Neural cell (in vitro differentiated cells): ENCODE measurements around the gene COL18A1. TPM values are rescaled to one million over a fixed set of nuclear protein-coding genes. Genes with fewer than 3 reads are reported as not detected.

ENCODE experiments used
- H2AFZ ChIP-seq: fragments of 200-600, 300-800 bp; sonication (generic), shearing (Covaris generic); 2 replicates; pipeline ENCODE4 v1.6.0; 2014; ENCODE audit warnings: low read depth, mild to moderate bottlenecking, antibody characterized with exemption, low read length, moderate library complexity
- H3F3A ChIP-seq: fragments of 200-600 bp; shearing (Covaris generic); 2 replicates; pipeline ENCODE4 v1.6.1; 2016; ENCODE audit warnings: mild to moderate bottlenecking, moderate library complexity, mixed read lengths, antibody characterized with exemption, low read length; ENCODE audit not compliant: insufficient read depth, poor library complexity, severe bottlenecking
- H3K27ac ChIP-seq: fragments of 200-600, 300-800 bp; sonication (generic), shearing (Covaris generic); 2 replicates; pipeline ENCODE4 v1.5.1; 2014; ENCODE audit warnings: mild to moderate bottlenecking, low read length, moderate library complexity
- H3K27me3 ChIP-seq: fragments of 300-800, 200-600 bp; sonication (generic), shearing (Covaris generic); 2 replicates; pipeline ENCODE4 v1.6.0; 2014; ENCODE audit warnings: mild to moderate bottlenecking, low read depth, low read length, moderate library complexity; ENCODE audit not compliant: insufficient read depth
- H3K36me3 ChIP-seq: fragments of 300-800, 200-600 bp; sonication (generic), shearing (Covaris generic); 2 replicates; pipeline ENCODE4 v1.5.1; 2014; ENCODE audit warnings: mild to moderate bottlenecking, antibody characterized with exemption, low read length, moderate library complexity; ENCODE audit not compliant: insufficient read depth
- H3K4me2 ChIP-seq: fragments of 300-800, 200-600 bp; sonication (generic), shearing (Covaris generic); 2 replicates; pipeline ENCODE4 v1.6.0; 2014; ENCODE audit warnings: mild to moderate bottlenecking, low read length
- H3K4me3 ChIP-seq: fragments of 300-800, 200-600 bp; sonication (generic), shearing (Covaris generic); 2 replicates; pipeline ENCODE4 v1.5.1; 2014; ENCODE audit warnings: mild to moderate bottlenecking, low read length, moderate library complexity
- H3K79me2 ChIP-seq: fragments of 200-600 bp; shearing (Covaris generic); replicated peaks from 2 replicates; pipeline ENCODE4 v1.6.0; 2014; ENCODE audit warnings: mild to moderate bottlenecking, low read length, moderate library complexity; ENCODE audit not compliant: insufficient read depth
- H3K9ac ChIP-seq: fragments of 300-800, 200-600 bp; sonication (generic), shearing (Covaris generic); 2 replicates; pipeline ENCODE4 v1.6.1; 2016; ENCODE audit warnings: mild to moderate bottlenecking, low read length, mixed read lengths
- H3K9me2 ChIP-seq: fragments of 200-600 bp; shearing (Covaris generic); 2 replicates; pipeline ENCODE4 v1.6.1; 2016; ENCODE audit warnings: mild to moderate bottlenecking, low read length, mixed read lengths; ENCODE audit not compliant: insufficient read depth
- H3K9me3 ChIP-seq: fragments of 200-600, 300-800 bp; sonication (generic), shearing (Covaris generic); 2 replicates; pipeline ENCODE4 v1.6.1; 2016; ENCODE audit warnings: mild to moderate bottlenecking, mixed run types, low read length, moderate library complexity, mixed read lengths
- H4K20me1 ChIP-seq: fragments of 200-600 bp; shearing (Covaris generic); 2 replicates; pipeline ENCODE4 v1.6.1; 2016; ENCODE audit warnings: mild to moderate bottlenecking, mixed run types; ENCODE audit not compliant: insufficient read depth
- EP300 ChIP-seq: fragments of 450-650 bp; conservative IDR thresholded peaks from 2 replicates; pipeline ENCODE4 v1.6.1; 2014; ENCODE audit warnings: antibody characterized with exemption, mild to moderate bottlenecking, moderate library complexity; ENCODE audit not compliant: poor library complexity, severe bottlenecking
- EZH2 ChIP-seq: fragments of 200-600, 300-800 bp; shearing (Covaris generic), sonication (generic); IDR thresholded peaks from 2 replicates; pipeline ENCODE4 v1.6.1; 2014; ENCODE audit warnings: antibody characterized with exemption, low read length, borderline replicate concordance, mild to moderate bottlenecking; ENCODE audit not compliant: insufficient read depth, poor library complexity, severe bottlenecking
- MXI1 ChIP-seq: fragments of 450-650 bp; conservative IDR thresholded peaks from 2 replicates; pipeline ENCODE4 v1.6.1; 2014; ENCODE audit warnings: antibody characterized with exemption, mild to moderate bottlenecking; ENCODE audit not compliant: poor library complexity, severe bottlenecking
- POLR2AphosphoS5 ChIP-seq: IDR thresholded peaks from 2 replicates; pipeline ENCODE4 v1.6.1; 2012
- RAD21 ChIP-seq: fragments of 450-650 bp; conservative IDR thresholded peaks from 2 replicates; pipeline ENCODE4 v1.6.1; 2014; ENCODE audit warnings: antibody characterized with exemption, mild to moderate bottlenecking, moderate library complexity
- SMC3 ChIP-seq: fragments of 450-650 bp; conservative IDR thresholded peaks from 2 replicates; pipeline ENCODE4 v1.6.1; 2014; ENCODE audit warnings: antibody characterized with exemption, mild to moderate bottlenecking, moderate library complexity; ENCODE audit not compliant: poor library complexity
- TAF1 ChIP-seq: IDR thresholded peaks from 2 replicates; pipeline ENCODE4 v1.6.1; 2012; ENCODE audit warnings: low read depth
- polyA plus RNA-seq: library from polyadenylated mRNA; depleted of rRNA; stranded (reverse); fragments of >200 nt; gene quantifications from 2 replicates; pipeline ENCODE4 v1.2.3, GENCODE V29; 2014
- TF ChIP-seq, protein P1 (sequence below): IDR thresholded peaks from 2 replicates; pipeline ENCODE4 v1.6.1; 2012; ENCODE audit warnings: borderline replicate concordance
- TF ChIP-seq, protein P2 (sequence below): fragments of 450-650 bp; IDR thresholded peaks from 2 replicates; pipeline ENCODE4 v1.5.1; 2014; ENCODE audit warnings: antibody characterized with exemption, mild to moderate bottlenecking, moderate library complexity; ENCODE audit not compliant: poor library complexity, severe bottlenecking

The COL18A1 gene
- polyA plus RNA-seq, 1 donor from 2014 or later, result 2.5 TPM

DNA sequence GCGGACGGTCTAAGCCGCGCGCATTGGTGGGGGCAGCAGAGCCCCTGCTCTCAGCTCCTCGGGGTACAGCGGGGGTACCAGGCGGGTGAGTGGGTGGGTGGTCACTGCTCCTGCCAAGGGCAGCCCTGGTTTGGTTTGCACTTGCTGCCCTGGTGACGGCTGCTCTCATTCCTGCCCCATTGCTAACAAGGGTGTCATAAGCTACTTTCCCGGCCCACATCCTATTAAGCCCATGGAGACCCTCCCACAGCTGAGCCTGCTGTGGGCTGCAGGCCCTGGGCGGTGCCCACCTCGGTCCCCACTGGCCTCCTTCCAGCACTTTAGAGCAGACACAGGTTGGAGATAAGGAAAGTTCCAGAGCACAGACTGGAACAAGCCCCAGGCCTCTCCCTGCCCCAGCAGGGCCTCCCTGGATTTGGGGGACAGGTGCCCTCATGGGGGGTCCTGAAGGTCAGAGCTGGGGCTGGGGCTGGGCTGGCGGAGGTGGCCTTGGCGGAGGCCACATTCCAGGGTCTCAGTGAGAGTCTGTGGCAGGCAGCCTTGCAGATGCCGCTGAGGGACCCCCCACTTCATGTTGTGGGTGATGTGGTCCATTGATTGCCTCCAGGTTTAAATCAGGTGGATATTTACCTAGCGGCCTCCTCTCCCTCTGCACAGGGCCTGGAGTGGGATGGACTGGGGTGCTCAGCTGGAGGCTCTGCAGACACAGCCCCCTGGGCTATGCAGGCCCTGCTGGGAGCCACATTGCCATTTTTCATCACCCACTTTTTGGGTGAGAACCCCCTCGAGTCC is 27.0 kb downstream of the COL18A1 start:
- Histone ChIP-seq H3K9me2 (no peaks in the 10 kb centered on the region), H3K27ac (no peak overlapping the region), H3K9me3 (no peaks in the 10 kb centered on the region), H3K79me2 (no peaks in the 10 kb centered on the region), H4K20me1 (no peaks in the 10 kb centered on the region), H3K4me3 (no peak overlapping the region), H3K27me3 (no peaks in the 10 kb centered on the region), H3K9ac (no peak overlapping the region), H2AFZ (no peak overlapping the region), H3K4me2 (no peak overlapping the region), H3F3A (no peaks in the 10 kb centered on the region), H3K36me3 (no peaks in the 10 kb centered on the region)
- TF ChIP-seq, protein P1, sequence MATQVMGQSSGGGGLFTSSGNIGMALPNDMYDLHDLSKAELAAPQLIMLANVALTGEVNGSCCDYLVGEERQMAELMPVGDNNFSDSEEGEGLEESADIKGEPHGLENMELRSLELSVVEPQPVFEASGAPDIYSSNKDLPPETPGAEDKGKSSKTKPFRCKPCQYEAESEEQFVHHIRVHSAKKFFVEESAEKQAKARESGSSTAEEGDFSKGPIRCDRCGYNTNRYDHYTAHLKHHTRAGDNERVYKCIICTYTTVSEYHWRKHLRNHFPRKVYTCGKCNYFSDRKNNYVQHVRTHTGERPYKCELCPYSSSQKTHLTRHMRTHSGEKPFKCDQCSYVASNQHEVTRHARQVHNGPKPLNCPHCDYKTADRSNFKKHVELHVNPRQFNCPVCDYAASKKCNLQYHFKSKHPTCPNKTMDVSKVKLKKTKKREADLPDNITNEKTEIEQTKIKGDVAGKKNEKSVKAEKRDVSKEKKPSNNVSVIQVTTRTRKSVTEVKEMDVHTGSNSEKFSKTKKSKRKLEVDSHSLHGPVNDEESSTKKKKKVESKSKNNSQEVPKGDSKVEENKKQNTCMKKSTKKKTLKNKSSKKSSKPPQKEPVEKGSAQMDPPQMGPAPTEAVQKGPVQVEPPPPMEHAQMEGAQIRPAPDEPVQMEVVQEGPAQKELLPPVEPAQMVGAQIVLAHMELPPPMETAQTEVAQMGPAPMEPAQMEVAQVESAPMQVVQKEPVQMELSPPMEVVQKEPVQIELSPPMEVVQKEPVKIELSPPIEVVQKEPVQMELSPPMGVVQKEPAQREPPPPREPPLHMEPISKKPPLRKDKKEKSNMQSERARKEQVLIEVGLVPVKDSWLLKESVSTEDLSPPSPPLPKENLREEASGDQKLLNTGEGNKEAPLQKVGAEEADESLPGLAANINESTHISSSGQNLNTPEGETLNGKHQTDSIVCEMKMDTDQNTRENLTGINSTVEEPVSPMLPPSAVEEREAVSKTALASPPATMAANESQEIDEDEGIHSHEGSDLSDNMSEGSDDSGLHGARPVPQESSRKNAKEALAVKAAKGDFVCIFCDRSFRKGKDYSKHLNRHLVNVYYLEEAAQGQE, result no peak
- TF ChIP-seq MXI1, result no peak
- no peak for TF ChIP-seq SMC3
- no peak for TF ChIP-seq EZH2
- TF ChIP-seq TAF1, result no peak
- no peak for TF ChIP-seq RAD21
- TF ChIP-seq, protein P2, sequence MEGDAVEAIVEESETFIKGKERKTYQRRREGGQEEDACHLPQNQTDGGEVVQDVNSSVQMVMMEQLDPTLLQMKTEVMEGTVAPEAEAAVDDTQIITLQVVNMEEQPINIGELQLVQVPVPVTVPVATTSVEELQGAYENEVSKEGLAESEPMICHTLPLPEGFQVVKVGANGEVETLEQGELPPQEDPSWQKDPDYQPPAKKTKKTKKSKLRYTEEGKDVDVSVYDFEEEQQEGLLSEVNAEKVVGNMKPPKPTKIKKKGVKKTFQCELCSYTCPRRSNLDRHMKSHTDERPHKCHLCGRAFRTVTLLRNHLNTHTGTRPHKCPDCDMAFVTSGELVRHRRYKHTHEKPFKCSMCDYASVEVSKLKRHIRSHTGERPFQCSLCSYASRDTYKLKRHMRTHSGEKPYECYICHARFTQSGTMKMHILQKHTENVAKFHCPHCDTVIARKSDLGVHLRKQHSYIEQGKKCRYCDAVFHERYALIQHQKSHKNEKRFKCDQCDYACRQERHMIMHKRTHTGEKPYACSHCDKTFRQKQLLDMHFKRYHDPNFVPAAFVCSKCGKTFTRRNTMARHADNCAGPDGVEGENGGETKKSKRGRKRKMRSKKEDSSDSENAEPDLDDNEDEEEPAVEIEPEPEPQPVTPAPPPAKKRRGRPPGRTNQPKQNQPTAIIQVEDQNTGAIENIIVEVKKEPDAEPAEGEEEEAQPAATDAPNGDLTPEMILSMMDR, result no peak
- TF ChIP-seq EP300, result no peak
- TF ChIP-seq POLR2AphosphoS5, result no peak

DNA sequence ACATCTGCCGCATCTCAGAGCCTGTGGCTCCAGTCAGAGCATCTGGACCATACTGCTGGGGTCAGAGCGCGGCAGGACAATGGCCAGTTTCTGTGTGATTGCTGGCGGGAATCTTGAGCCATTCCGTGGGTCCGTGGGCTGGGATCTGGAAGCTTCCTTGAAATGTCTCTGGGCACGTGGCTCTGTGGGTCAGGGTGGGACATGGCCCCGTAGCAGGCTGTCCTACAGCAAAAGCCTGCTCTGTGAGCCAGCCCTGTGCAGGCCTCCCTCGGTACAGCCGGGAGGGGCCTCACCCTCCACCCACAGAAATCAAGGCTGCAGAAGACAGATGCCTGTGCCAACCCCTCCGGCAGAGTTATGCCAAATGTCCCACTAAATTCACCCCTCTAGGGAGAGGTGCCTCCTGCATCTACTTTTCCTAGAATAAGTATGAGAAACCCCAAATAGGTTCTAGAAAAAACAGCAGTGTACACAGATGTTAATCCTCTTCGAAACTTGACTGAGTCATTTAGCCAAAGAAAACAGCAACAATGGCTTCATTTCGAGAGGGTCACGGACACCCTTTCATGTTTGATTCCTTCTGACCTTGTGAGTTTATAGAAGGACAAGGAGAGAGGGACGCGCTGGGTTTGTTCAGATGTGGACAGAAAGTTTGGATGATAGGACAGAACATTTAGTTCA is 27.8 kb downstream of the COL18A1 start:
- H3K36me3 ChIP-seq, result no peaks in the 10 kb centered on the region
- H3K4me2 ChIP-seq, result no peak overlapping the region
- no peaks in the 10 kb centered on the region for H3K9me3 ChIP-seq
- H3K27me3 ChIP-seq, result no peaks in the 10 kb centered on the region
- no peak overlapping the region for H3K27ac ChIP-seq
- no peak overlapping the region for H3K9ac ChIP-seq
- H3K79me2 ChIP-seq, result no peaks in the 10 kb centered on the region
- no peaks in the 10 kb centered on the region for H3K9me2 ChIP-seq
- TF ChIP-seq, protein P1, result no peak
- no peak for TF ChIP-seq EP300
- no peak for TF ChIP-seq TAF1
- no peak for TF ChIP-seq SMC3
- TF ChIP-seq, protein P2, result no peak
- no peak for TF ChIP-seq RAD21
- TF ChIP-seq POLR2AphosphoS5, result no peak
- TF ChIP-seq MXI1, result no peak
- no peak for TF ChIP-seq EZH2
- H4K20me1 ChIP-seq, result no peaks in the 10 kb centered on the region
- no peak overlapping the region for H2AFZ ChIP-seq
- H3K4me3 ChIP-seq, result no peak overlapping the region
- no peaks in the 10 kb centered on the region for H3F3A ChIP-seq
